ENCODE results near the gene TMEM253. TPM values are rescaled to one million over a fixed set of nuclear protein-coding genes. Genes with fewer than 3 reads are reported as not detected.

TMEM253 gene
- total RNA-seq, 1 donor from 2014 or later: not detected

DNA sequence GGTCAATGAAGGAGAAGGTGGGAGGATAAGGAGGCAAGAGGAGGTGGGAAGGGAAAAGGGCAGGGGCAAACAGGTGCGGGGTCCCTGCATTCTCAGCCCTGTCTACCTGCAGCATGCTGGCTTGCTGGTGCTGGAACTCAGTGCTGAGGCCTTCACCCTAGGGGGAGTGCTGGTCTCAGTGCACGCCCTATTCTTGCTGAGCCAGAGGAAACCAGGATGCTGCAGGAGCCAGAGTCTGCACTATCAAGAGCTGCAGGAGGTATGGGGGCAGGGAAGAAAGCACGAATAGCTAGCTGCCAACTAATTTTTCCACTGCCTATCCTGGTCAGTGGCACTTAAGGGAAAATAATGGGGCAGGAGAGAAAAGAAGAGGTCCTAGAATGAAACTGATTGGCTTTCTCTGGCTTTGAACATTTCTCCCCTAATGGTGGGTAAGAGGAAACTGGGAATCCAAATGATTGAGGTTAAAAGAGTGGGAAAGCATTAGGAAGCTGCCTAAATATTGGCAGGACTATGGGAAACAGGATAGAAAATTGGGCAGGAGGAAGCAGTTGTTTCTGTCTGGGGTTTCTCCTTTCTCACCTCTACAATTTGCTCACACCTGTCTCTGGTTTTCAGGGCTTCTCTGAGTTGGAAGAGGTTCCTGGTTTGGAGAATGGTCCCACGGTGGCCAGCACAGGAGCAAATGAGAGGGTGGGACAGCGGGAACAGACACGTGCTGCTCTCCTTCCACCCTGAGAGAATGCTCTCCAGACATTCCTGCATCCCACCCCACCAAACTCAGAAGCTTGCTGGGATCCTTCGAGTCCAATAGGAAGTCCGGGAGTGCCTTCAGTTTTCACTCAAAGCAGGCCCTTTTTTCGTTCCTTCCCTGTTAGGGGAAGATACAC, 1.9 kb downstream of the TMEM253 start:
- intact Hi-C loops (cut with micrococcal nuclease): loop anchor here (1.0 to 5.0 kb wide), 11 partner anchors 15 to 490 kb away; partner anchors contain the start of genes CHD8, HNRNPC, METTL3 and RAB2B

DNA sequence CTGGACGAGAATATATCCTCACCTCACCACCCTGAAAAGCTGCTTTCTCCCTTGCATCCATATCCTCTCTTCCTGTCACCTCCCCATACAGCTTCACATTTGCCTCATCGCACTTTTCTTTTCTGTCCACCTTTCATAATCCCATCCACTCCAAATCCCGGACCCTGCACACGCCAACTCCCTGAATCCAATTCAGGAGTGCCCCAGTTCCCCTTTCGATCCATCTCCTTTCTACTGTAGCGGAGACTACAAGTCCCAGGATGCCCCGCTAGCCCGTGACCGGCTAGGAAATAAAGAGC, 2.5 kb downstream of the TMEM253 start:
- intact Hi-C loops (cut with micrococcal nuclease): loop anchor here (1.0 to 5.0 kb wide), 11 partner anchors 16 to 491 kb away; partner anchors contain the start of genes CHD8, HNRNPC, METTL3 and RAB2B

- intact Hi-C loops (cut with micrococcal nuclease): loop anchor here (1.0 to 5.0 kb wide), 16 partner anchors 12 to 761 kb away; partner anchors contain the start of genes APEX1, CHD8, HNRNPC and METTL17
Observed at GRCh38 chr14:21103710-21104447, 3.0 kb downstream of the TMEM253 start.

- intact Hi-C loops (cut with micrococcal nuclease): loop anchor here (1.0 to 5.0 kb wide), 7 partner anchors 12 to 762 kb away; partner anchors contain the start of genes APEX1, METTL17, OSGEP and PARP2
Observed at GRCh38 chr14:21104448-21105060, 3.7 kb downstream of the TMEM253 start.

DNA sequence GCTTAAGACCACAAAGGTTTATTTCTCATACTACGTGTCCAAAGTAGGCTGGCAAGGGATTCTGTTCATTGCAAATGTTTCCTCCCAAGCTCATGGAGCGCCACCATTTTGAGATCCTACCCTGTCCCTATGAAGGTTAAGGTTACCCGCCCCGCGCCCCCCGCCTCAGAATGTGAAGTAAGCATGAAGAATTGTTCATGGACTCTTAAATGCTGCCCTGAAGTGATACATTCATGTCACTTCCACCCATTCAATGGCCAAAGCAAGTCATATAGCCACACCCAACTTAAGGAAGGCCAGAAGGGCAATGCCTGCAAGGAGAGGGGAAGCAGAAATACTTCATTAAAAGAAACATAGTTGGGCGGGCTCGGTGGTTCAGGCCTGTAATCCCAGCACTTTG, 4.2 kb downstream of the TMEM253 start:
- intact Hi-C loops (cut with micrococcal nuclease): loop anchor here (2.0 kb wide), 3 partner anchors 400 to 762 kb away; partner anchors contain the start of genes APEX1, OSGEP and PARP2

GRCh38 chr14:21106176-21106497, 5.3 kb downstream of the TMEM253 start:
- intact Hi-C loops (cut with micrococcal nuclease): no loop called here

GRCh38 chr14:21106498-21107282, 5.8 kb downstream of the TMEM253 start:
- intact Hi-C loops (cut with micrococcal nuclease): loop anchor here (1.0 kb wide), 3 partner anchors 38 to 451 kb away; no protein-coding TSS in a partner anchor

- intact Hi-C loops (cut with micrococcal nuclease): loop anchor here (1.0 kb wide), 3 partner anchors 39 to 450 kb away; no protein-coding TSS in a partner anchor
Observed at GRCh38 chr14:21107283-21107800, 6.5 kb downstream of the TMEM253 start.

DNA sequence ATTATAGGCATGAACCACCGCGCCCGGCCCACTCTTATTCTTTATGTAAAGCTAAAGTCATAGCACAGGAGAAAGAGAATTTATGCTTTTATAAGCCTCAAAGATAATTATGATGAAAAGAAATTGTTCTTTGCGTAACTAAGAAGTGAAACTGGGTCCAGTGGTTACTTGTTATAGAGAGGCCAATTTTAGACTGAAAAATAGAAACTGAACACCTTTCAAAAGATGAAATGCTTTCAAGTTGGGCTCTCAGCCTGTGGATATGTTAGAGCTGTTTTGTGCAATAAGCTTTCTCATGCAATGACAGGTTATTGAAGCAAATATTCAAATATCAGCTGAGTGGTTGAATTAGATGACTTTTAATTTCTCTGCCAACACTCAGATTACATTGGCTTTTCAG, 7.9 kb downstream of the TMEM253 start:
- intact Hi-C loops (cut with micrococcal nuclease): no loop called here

- intact Hi-C loops (cut with micrococcal nuclease): no loop called here
Observed at GRCh38 chr14:21109377-21110138, 8.7 kb downstream of the TMEM253 start.

DNA sequence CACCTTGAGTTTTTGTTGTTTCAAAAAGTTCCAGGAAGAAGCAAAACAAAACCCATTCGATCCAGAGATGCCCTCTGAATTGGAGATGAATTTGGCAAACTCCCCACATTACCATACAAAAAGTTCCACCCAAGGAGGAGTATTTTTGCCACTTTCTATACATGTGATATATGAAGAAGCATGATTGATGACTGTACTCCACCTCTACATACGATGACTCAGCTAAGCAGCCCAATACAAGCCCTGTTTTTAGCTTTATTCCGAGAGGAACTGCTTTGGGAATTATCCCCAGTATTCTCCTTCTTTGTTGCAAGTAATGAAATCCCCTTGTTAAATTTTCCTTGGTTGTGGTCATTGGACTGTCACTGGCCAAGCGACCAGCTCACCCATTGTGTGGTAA, 11.4 kb downstream of the TMEM253 start:
- intact Hi-C loops (cut with micrococcal nuclease): no loop called here

DNA sequence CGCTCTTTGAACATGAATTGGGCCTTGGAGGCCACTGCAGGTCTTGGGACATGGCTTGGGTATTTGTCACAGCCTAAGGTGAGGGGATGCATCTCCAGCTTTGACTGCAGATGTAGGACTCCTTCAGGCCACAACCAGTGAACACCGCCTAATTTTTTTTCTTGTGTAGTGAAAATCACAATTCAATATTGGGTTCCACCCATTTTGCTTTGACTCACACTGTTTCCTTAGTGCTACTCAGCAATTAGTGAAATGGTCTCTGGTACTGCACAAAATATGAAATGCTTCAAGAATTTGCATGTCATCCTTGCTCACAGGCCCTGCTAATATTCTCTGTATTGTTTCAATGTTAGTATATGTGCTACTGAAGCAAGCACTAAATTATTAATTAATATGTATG, 12.5 kb downstream of the TMEM253 start:
- intact Hi-C loops (cut with micrococcal nuclease): no loop called here

DNA sequence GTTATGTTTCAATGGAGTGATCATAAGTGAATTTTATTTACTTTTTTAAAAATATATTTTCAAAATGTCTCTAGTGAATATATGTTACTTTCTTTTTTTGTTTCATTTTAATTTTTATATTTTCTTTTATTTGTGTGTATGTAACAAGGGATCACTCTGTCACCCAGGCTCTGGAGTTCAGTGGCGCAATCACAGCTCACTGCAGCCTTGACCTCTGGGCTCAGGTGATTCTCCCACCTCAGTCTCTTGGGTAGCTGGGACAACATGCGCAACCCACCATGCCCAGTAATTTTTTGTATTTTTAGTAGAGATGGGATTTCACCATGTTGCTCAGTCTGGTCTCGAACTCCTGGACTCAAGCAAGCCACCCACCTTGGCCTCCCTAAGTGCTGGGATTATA, 18.1 kb downstream of the TMEM253 start:
- intact Hi-C loops (cut with micrococcal nuclease): no loop called here

- intact Hi-C loops (cut with micrococcal nuclease): no loop called here
Observed at GRCh38 chr14:21120686-21121085, 19.8 kb downstream of the TMEM253 start.

- intact Hi-C loops (cut with micrococcal nuclease): no loop called here
Observed at GRCh38 chr14:21121122-21121521, 20.3 kb downstream of the TMEM253 start.

DNA sequence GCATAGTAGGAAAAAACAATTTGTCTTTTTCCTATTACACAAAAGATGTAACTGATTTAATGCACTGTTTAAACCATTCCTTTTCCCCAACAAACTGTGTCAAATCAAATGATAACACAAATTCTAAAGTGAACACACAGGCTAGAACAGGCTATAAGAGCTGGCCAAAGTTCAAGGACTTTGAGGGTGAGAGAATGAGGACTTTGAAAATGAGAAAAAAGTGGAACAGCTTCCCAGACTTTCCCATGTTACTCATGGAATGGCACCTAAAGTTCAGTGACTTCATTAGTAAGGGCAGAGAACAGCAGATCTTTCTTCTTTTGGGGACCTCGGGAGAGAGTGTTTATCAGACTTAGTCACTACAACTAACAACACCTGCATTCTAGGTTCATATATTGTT, 22.6 kb downstream of the TMEM253 start:
- intact Hi-C loops (cut with micrococcal nuclease): no loop called here

- intact Hi-C loops (cut with micrococcal nuclease): no loop called here
Observed at GRCh38 chr14:21133901-21134300, 33.0 kb downstream of the TMEM253 start.

- intact Hi-C loops (cut with micrococcal nuclease): no loop called here
Observed at GRCh38 chr14:21136024-21136423, 35.2 kb downstream of the TMEM253 start.

GRCh38 chr14:21142357-21142756, 41.5 kb downstream of the TMEM253 start:
- intact Hi-C loops (cut with micrococcal nuclease): no loop called here

- intact Hi-C loops (cut with micrococcal nuclease): no loop called here
Observed at GRCh38 chr14:21145437-21145836, 44.6 kb downstream of the TMEM253 start.

Data from T-helper 1 cell treated with Interleukin-12 subunit alpha and Interleukin-12 subunit beta and Interleukin-4 antibody, amounts not matched to agents 30 ng/mL and 1 ng/mL, for 36 hours (primary cell).